SKM-1 (cell line): Measurements from ENCODE around the gene DDX4.

Experiments
- DNase-seq: peaks from one replicate; lab custom pipeline; 2025; ENCODE audit not compliant: unreplicated experiment; lab: John Stamatoyannopoulos, UW

Gene DDX4

GRCh38 chr5:55864606-55865541 lies 127.0 kb downstream of the DDX4 start:
- peak; percentile 77 for DNase-seq

GRCh38 chr5:55865831-55866230 lies 128.0 kb downstream of the DDX4 start:
- DNase-seq, result no peak

GRCh38 chr5:55866485-55866884 lies 128.6 kb downstream of the DDX4 start:
- no peak for DNase-seq
